ENCODE data around the gene TMEM154.

Gene TMEM154

GRCh38 chr4:152626790-152627189 lies 53.0 kb downstream of the TMEM154 start:
- DNase-seq: no peak

GRCh38 chr4:152620915-152621314 lies 58.9 kb downstream of the TMEM154 start:
- no peak for DNase-seq

- no peak for DNase-seq
Observed at GRCh38 chr4:152620218-152620617, 59.6 kb downstream of the TMEM154 start.

GRCh38 chr4:152619556-152619955 lies 60.2 kb downstream of the TMEM154 start:
- no peak for DNase-seq

- DNase-seq: no peak
Observed at GRCh38 chr4:152618971-152619370, 60.8 kb downstream of the TMEM154 start.

- no peak for DNase-seq
Observed at GRCh38 chr4:152616804-152617203, 63.0 kb downstream of the TMEM154 start.

- no peak for DNase-seq
Observed at GRCh38 chr4:152613841-152614721, 65.7 kb downstream of the TMEM154 start.

- DNase-seq: no peak
Observed at GRCh38 chr4:152613351-152613750, 66.4 kb downstream of the TMEM154 start.

- no peak for DNase-seq
Observed at GRCh38 chr4:152610131-152610530, 69.7 kb downstream of the TMEM154 start.

- no peak for DNase-seq
Observed at GRCh38 chr4:152609481-152609880, 70.3 kb downstream of the TMEM154 start.

- no peak for DNase-seq
Observed at GRCh38 chr4:152607178-152607577, 72.6 kb downstream of the TMEM154 start.

GRCh38 chr4:152606753-152607152 lies 73.0 kb downstream of the TMEM154 start:
- no peak for DNase-seq

- peak; percentile 40 for DNase-seq
Observed at GRCh38 chr4:152605641-152606335, 74.0 kb downstream of the TMEM154 start.

GRCh38 chr4:152605031-152605430 lies 74.8 kb downstream of the TMEM154 start:
- no peak for DNase-seq

GRCh38 chr4:152601156-152601555 lies 78.6 kb downstream of the TMEM154 start:
- no peak for DNase-seq

GRCh38 chr4:152599636-152600035 lies 80.2 kb downstream of the TMEM154 start:
- no peak for DNase-seq

GRCh38 chr4:152599095-152599494 lies 80.7 kb downstream of the TMEM154 start:
- DNase-seq: no peak

- DNase-seq: no peak
Observed at GRCh38 chr4:152598454-152598853, 81.3 kb downstream of the TMEM154 start.

GRCh38 chr4:152594978-152595925 lies 84.5 kb downstream of the TMEM154 start:
- no peak for DNase-seq

GRCh38 chr4:152594057-152594456 lies 85.7 kb downstream of the TMEM154 start:
- DNase-seq: no peak

GRCh38 chr4:152591876-152592275 lies 87.9 kb downstream of the TMEM154 start:
- DNase-seq: no peak

- DNase-seq: no peak
Observed at GRCh38 chr4:152591396-152591795, 88.4 kb downstream of the TMEM154 start.
